A172 (cell line): Measurements from ENCODE around the gene PBX1. TPM values are rescaled to one million over a fixed set of nuclear protein-coding genes. Genes with fewer than 3 reads are reported as not detected.

Experiments
- DNase-seq: peaks from one replicate; pipeline ENCODE4 v3.0.0-alpha.2; 2015; ENCODE audit warnings: low spot score
- total RNA-seq: library from RNA; depleted of rRNA; stranded (reverse); fragments of >200 nt; shearing (Covaris generic); gene quantifications from 2 replicates; pipeline ENCODE4 v1.2.3, GENCODE V29; 2014

PBX1 gene
- total RNA-seq, 1 experiment from 2014 or later: 10.0 TPM

GRCh38 chr1:164864161-164864560 lies 305.2 kb downstream of the PBX1 start:
- no peak for DNase-seq

GRCh38 chr1:164865385-164865784 lies 306.4 kb downstream of the PBX1 start:
- DNase-seq: no peak

GRCh38 chr1:164867590-164867989 lies 308.6 kb downstream of the PBX1 start:
- no peak for DNase-seq

GRCh38 chr1:164868990-164869389 lies 310.0 kb downstream of the PBX1 start:
- no peak for DNase-seq

GRCh38 chr1:164875518-164875917 lies 316.5 kb downstream of the PBX1 start:
- no peak for DNase-seq

- no peak for DNase-seq
Measured at GRCh38 chr1:164876398-164877116, 317.6 kb downstream of the PBX1 start.

- no peak for DNase-seq
Measured at GRCh38 chr1:164880199-164880598, 321.2 kb downstream of the PBX1 start.

GRCh38 chr1:164880644-164881043 lies 321.7 kb downstream of the PBX1 start:
- DNase-seq: no peak

- no peak for DNase-seq
Measured at GRCh38 chr1:164885311-164885710, 326.3 kb downstream of the PBX1 start.

- DNase-seq: no peak
Measured at GRCh38 chr1:164886101-164886500, 327.1 kb downstream of the PBX1 start.

GRCh38 chr1:164891615-164892014 lies 332.6 kb downstream of the PBX1 start:
- no peak for DNase-seq

GRCh38 chr1:164895026-164895912 lies 336.3 kb downstream of the PBX1 start:
- no peak for DNase-seq

GRCh38 chr1:164901031-164901430 lies 342.0 kb downstream of the PBX1 start:
- no peak for DNase-seq
